DOHH2 (cell line): ENCODE results near the gene GFRA1.
"Not testable (repeated sequence)": the region's sequence is repeated elsewhere in the genome, so short reads cannot be mapped to it uniquely, and the experiment has no call there.

ENCODE experiments used
- H3F3A ChIP-seq: fragments of 200-600 bp; sonication (generic), shearing (Covaris generic); 2 replicates; pipeline ENCODE4 v1.6.0; 2016; ENCODE audit warnings: antibody characterized with exemption, mild to moderate bottlenecking; ENCODE audit not compliant: control insufficient read depth, insufficient read depth
- H3K27ac ChIP-seq: fragments of 200-600 bp; sonication (generic); 2 replicates; pipeline ENCODE4 v1.5.1; 2014; ENCODE audit warnings: low read depth, mild to moderate bottlenecking, low read length, moderate library complexity
- H3K27me3 ChIP-seq: fragments of 200-600 bp; sonication (generic); 2 replicates; pipeline ENCODE4 v1.6.1; 2014; ENCODE audit warnings: mild to moderate bottlenecking, low read length, mixed read lengths; ENCODE audit not compliant: control insufficient read depth
- H3K36me3 ChIP-seq: fragments of 200-600 bp; sonication (generic); 2 replicates; pipeline ENCODE4 v1.6.1; 2014; ENCODE audit warnings: mild to moderate bottlenecking, low read length, moderate library complexity, mixed read lengths; ENCODE audit not compliant: control insufficient read depth
- H3K4me1 ChIP-seq: fragments of 200-600 bp; sonication (generic); 2 replicates; pipeline ENCODE4 v1.6.1; 2014; ENCODE audit warnings: mild to moderate bottlenecking, low read length, mixed read lengths; ENCODE audit not compliant: control insufficient read depth
- H3K4me2 ChIP-seq: fragments of 200-600 bp; sonication (generic); 2 replicates; pipeline ENCODE4 v1.6.0; 2014; ENCODE audit warnings: mild to moderate bottlenecking, low read length, moderate library complexity
- H3K4me3 ChIP-seq: fragments of 200-600 bp; sonication (generic); 2 replicates; pipeline ENCODE4 v1.5.1; 2014; ENCODE audit warnings: mild to moderate bottlenecking, low read length, mixed read lengths
- H3K79me2 ChIP-seq: fragments of 200-600 bp; sonication (generic); 2 replicates; pipeline ENCODE4 v1.6.1; 2014; ENCODE audit warnings: mild to moderate bottlenecking, low read length, mixed read lengths; ENCODE audit not compliant: control insufficient read depth
- H3K9me2 ChIP-seq: fragments of 200-600 bp; sonication (generic); replicated peaks from 2 replicates; pipeline ENCODE4 v1.6.1; 2014; ENCODE audit warnings: mild to moderate bottlenecking, low read length, mixed read lengths; ENCODE audit not compliant: control insufficient read depth
- H3K9me3 ChIP-seq: fragments of 200-600 bp; sonication (generic); 2 replicates; pipeline ENCODE4 v1.6.1; 2014; ENCODE audit warnings: antibody characterized with exemption, low read length, mixed read lengths; ENCODE audit not compliant: control insufficient read depth, insufficient read depth
- H4K20me1 ChIP-seq: fragments of 200-600 bp; sonication (generic); 2 replicates; pipeline ENCODE4 v1.6.0; 2014; ENCODE audit warnings: low read depth, mild to moderate bottlenecking, antibody characterized with exemption, low read length, moderate library complexity; ENCODE audit not compliant: control insufficient read depth, insufficient read depth
- EZH2phosphoT487 ChIP-seq: fragments of 200-600 bp; sonication (generic); IDR thresholded peaks from 2 replicates; pipeline ENCODE4 v1.6.1; 2017; ENCODE audit warnings: borderline replicate concordance, mild to moderate bottlenecking, antibody characterized with exemption, low read length, moderate library complexity, mixed read lengths
- TF ChIP-seq, protein P1 (sequence below): fragments of 200-600 bp; sonication (generic); IDR thresholded peaks from one replicate; pipeline ENCODE4 v1.5.1; 2014; ENCODE audit warnings: antibody characterized with exemption, mild to moderate bottlenecking, low read depth, low read length; ENCODE audit not compliant: poor library complexity, severe bottlenecking

The GFRA1 gene

DNA sequence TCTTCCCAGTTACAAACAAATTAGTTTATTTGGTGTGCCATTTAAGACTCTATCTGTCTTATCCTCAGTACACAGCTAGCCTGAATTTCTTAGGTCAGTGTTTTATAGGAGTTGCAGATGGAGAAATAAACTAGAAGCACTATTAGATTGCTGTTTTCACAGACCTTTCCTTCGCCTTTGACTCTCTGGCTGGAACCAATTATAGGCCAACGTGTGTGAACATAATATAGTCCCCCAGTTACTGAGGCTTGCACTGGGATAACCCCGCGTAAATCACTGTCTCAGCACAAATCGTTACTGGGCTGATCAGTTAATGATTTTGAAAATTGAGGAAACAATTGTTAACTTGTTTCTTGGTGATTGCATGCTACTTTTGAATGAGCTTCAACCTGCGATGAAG is 233.4 kb downstream of the GFRA1 start:
- Histone ChIP-seq H4K20me1 (no peaks in the 10 kb centered on the region), H3K9me3 (no peaks in the 10 kb centered on the region), H3F3A (no peaks in the 10 kb centered on the region), H3K27ac (no peak overlapping the region), H3K4me1 (no peaks in the 10 kb centered on the region), H3K4me2 (no peak overlapping the region), H3K9me2 (no peaks in the 10 kb centered on the region), H3K27me3 (no peaks in the 10 kb centered on the region), H3K4me3 (no peak overlapping the region), H3K36me3 (no peaks in the 10 kb centered on the region), H3K79me2 (no peaks in the 10 kb centered on the region)
- TF ChIP-seq, protein P1, sequence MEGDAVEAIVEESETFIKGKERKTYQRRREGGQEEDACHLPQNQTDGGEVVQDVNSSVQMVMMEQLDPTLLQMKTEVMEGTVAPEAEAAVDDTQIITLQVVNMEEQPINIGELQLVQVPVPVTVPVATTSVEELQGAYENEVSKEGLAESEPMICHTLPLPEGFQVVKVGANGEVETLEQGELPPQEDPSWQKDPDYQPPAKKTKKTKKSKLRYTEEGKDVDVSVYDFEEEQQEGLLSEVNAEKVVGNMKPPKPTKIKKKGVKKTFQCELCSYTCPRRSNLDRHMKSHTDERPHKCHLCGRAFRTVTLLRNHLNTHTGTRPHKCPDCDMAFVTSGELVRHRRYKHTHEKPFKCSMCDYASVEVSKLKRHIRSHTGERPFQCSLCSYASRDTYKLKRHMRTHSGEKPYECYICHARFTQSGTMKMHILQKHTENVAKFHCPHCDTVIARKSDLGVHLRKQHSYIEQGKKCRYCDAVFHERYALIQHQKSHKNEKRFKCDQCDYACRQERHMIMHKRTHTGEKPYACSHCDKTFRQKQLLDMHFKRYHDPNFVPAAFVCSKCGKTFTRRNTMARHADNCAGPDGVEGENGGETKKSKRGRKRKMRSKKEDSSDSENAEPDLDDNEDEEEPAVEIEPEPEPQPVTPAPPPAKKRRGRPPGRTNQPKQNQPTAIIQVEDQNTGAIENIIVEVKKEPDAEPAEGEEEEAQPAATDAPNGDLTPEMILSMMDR = no peak
- no peak for TF ChIP-seq EZH2phosphoT487

DNA sequence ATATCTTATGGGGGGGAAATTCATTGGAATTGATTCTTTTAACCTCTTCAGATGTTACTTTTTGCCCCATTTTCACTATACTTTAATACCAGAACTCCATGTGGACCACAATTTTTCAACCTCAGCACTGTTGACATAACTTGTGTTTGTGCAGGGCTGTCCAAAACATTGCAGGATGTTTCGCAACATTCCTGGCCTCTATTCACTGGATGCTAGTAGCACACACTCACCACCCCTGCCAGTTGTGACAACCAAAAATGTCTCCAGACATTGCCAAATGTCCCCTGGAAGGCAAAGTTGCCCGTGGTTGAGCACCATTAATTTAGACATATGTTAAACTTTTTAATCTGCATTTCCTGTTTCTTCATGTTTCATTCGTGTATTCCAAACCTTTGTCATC is 234.7 kb downstream of the GFRA1 start:
- Histone ChIP-seq H3K79me2 (no peaks in the 10 kb centered on the region), H3K27ac (no peak overlapping the region), H3K4me1 (no peaks in the 10 kb centered on the region), H3K9me2 (no peaks in the 10 kb centered on the region), H3F3A (no peaks in the 10 kb centered on the region), H3K27me3 (no peaks in the 10 kb centered on the region), H3K36me3 (no peaks in the 10 kb centered on the region), H3K4me3 (no peak overlapping the region), H3K4me2 (no peak overlapping the region), H3K9me3 (no peaks in the 10 kb centered on the region), H4K20me1 (no peaks in the 10 kb centered on the region)
- TF ChIP-seq EZH2phosphoT487 = no peak
- TF ChIP-seq, protein P1 = no peak

DNA sequence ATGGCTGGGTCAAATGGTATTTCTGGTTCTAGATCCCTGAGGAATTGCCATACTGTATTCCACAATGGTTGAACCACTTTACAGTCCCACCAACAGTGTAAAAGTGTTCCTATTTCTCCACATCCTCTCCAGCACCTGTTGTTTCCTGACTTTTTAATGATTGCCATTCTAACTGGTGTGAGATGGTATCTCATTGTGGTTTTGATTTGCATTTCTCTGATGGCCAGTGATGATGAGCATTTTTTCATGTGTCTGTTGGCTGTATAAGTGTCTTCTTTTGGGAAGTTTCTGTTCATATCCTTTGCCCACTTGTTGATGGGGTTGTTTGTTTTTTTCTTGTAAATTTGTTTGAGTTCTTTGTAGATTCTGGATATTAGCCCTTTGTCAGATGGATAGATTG is 237.6 kb downstream of the GFRA1 start:
- H3K79me2 ChIP-seq, H3F3A ChIP-seq, H3K27me3 ChIP-seq, H3K36me3 ChIP-seq, H3K4me3 ChIP-seq, H3K4me2 ChIP-seq, H3K4me1 ChIP-seq, H3K9me2 ChIP-seq, H3K9me3 ChIP-seq, H3K27ac ChIP-seq, H4K20me1 ChIP-seq: not testable (repeated sequence)

DNA sequence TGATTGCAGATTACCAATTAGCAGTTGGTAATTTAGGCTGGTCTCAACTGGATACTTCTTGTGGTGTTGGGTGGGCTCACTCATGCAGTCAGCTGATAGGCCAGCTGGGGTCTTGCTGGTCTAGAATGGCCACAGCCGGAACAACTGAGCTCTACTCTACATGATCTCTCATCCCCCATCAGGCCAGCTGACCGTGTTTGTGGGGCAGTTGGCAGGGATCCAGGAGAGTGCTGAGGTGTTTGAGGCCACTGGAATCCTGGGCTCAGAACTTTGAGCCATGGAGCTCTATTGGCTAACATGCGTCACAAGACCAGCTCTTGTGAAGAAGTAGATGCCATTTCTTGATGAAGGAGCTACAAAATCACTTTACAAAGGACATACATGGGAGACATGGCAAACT is 242.4 kb downstream of the GFRA1 start:
- no peak overlapping the region for H3K4me3 ChIP-seq
- TF ChIP-seq, protein P1 = no peak
- no peak for TF ChIP-seq EZH2phosphoT487
- H3F3A ChIP-seq = no peaks in the 10 kb centered on the region
- H4K20me1 ChIP-seq = no peaks in the 10 kb centered on the region
- no peaks in the 10 kb centered on the region for H3K9me2 ChIP-seq
- no peaks in the 10 kb centered on the region for H3K9me3 ChIP-seq
- H3K4me2 ChIP-seq = no peak overlapping the region
- H3K27ac ChIP-seq = no peak overlapping the region
- H3K27me3 ChIP-seq = no peaks in the 10 kb centered on the region
- no peaks in the 10 kb centered on the region for H3K79me2 ChIP-seq
- H3K4me1 ChIP-seq = no peaks in the 10 kb centered on the region
- H3K36me3 ChIP-seq = no peaks in the 10 kb centered on the region
